AG04450 (cell line): ENCODE results near the gene PSMD3. TPM values are rescaled to one million over a fixed set of nuclear protein-coding genes. Genes with fewer than 3 reads are reported as not detected.

Experiments used
- CTCF ChIA-PET: fragments of 300-600, 350-600 bp; formaldehyde crosslinking; extraction: SDS; loops from one replicate; lab custom pipeline; 2022; ENCODE audit warnings: antibody characterized with exemption, inconsistent platforms; lab: Charles Lee
- POLR2A ChIA-PET: fragments of 350-600 bp; formaldehyde crosslinking; extraction: SDS; loops from one replicate; lab custom pipeline; 2021; ENCODE audit warnings: antibody characterized with exemption, inconsistent platforms; lab: Yijun Ruan, JAX
- DNase-seq: peaks from one replicate; pipeline ENCODE4 v3.0.0-alpha.2; 2011; ENCODE audit warnings: low read depth, low spot score
- H3K27ac ChIP-seq: one replicate; pipeline ENCODE4 v1.5.1; 2012; ENCODE audit warnings: low read depth, low read length, control low read depth
- H3K27me3 ChIP-seq: one replicate; pipeline ENCODE4 v1.6.0; 2012; ENCODE audit warnings: low read length; ENCODE audit not compliant: control insufficient read depth, insufficient read depth
- H3K4me3 ChIP-seq: 2 replicates; pipeline ENCODE4 v1.5.1; 2011; ENCODE audit warnings: mild to moderate bottlenecking, low read depth, low read length, control low read depth
- H3K9me3 ChIP-seq: 2 replicates; pipeline ENCODE4 v1.5.1; 2012; ENCODE audit warnings: low read length; ENCODE audit not compliant: control insufficient read depth, insufficient read depth
- polyA plus RNA-seq: library from polyadenylated mRNA; depleted of rRNA; stranded (reverse); fragments of >200 nt; gene quantifications from 2 replicates; pipeline ENCODE4 v1.2.3, GENCODE V29; 2011
- TF ChIP-seq, protein P1 (sequence below): IDR thresholded peaks from 2 replicates; pipeline ENCODE4 v1.5.1; 2011; ENCODE audit warnings: low read depth, low read length, control low read depth, inconsistent platforms

Gene PSMD3
- polyA plus RNA-seq, 1 experiment: 62.6 TPM

DNA sequence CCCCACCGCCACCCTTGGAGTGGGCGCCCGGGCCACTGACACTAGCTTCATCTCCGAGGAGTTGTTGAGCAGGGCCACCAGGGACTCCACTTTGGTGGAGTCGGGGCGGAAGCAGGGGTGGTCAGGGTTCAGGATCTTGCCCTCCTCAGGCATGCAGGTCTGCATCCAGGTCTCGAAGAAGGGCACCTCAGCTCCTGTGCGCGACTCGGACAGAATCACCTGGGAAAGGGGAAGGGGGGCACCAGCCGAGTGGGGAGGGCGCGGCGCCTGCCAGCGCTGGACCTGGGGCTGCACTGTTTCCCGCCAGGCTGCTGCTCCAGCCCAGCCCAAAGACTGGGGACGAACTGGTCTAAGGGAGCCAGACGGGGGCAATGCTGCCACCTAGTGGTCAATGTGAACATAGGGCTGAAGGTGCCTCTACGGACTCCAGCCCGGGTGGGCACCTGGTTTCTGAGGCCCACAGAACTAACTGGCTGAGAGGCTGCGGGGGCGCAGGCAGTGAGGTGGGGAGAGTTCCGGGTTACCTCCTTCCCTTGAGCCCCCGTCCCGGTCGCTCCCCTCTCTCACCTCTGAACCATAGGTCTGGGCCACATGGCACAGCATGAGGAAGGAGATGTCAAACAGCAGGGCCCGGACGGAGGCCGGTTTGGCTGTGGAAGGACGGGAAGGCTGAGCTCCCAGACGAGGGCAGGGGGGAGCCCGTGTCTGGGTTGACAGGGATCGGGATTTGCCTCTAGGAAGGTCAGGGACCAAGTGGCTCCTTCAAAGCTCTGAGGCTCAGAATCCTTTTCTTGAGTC, 46.4 kb downstream of the PSMD3 start:
- TF ChIP-seq, protein P1, sequence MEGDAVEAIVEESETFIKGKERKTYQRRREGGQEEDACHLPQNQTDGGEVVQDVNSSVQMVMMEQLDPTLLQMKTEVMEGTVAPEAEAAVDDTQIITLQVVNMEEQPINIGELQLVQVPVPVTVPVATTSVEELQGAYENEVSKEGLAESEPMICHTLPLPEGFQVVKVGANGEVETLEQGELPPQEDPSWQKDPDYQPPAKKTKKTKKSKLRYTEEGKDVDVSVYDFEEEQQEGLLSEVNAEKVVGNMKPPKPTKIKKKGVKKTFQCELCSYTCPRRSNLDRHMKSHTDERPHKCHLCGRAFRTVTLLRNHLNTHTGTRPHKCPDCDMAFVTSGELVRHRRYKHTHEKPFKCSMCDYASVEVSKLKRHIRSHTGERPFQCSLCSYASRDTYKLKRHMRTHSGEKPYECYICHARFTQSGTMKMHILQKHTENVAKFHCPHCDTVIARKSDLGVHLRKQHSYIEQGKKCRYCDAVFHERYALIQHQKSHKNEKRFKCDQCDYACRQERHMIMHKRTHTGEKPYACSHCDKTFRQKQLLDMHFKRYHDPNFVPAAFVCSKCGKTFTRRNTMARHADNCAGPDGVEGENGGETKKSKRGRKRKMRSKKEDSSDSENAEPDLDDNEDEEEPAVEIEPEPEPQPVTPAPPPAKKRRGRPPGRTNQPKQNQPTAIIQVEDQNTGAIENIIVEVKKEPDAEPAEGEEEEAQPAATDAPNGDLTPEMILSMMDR: peak; percentile 90
- no peak overlapping the region for H3K4me3 ChIP-seq
- H3K27me3 ChIP-seq: no peaks in the 10 kb centered on the region
- ChIA-PET POLR2A (no interaction called here), CTCF (interaction anchor here (0.6 to 5.1 kb wide), 36 partner anchors 8 to 263 kb away, joined by 3 to 81 read pairs (median 4); partner anchors contain the start of genes CSF3, MED24 and PSMD3)
- DNase-seq: peak; percentile 62
- H3K27ac ChIP-seq: peak overlapping the region; percentile 21
- H3K9me3 ChIP-seq: no peaks in the 10 kb centered on the region; the same call in 1 of the 2 replicates

DNA sequence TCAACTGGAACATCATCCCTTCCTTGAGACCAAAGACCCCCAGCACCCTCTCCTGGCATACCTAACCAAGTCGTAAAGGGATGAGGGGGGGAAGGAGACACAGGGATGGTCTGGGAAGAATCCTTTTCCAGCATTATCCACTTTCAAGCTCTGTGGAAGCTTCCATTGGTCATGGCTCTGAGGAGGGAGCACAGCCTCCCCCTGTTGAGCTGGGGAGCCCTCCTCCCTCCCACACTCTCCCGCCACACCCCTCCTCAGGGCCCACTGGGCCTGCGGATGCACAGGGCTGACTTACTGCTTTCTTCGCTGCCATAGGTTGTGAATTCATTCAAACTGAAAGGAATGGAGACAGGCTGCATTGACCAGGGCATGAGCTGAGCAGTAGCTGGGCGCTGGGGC, 47.0 kb downstream of the PSMD3 start:
- Histone ChIP-seq H3K27me3 (no peaks in the 10 kb centered on the region), H3K27ac (peak overlapping the region; percentile 21), H3K4me3 (no peak overlapping the region), H3K9me3 (no peaks in the 10 kb centered on the region; the same call in 1 of the 2 replicates)
- CTCF ChIA-PET: interaction anchor here (0.6 to 5.1 kb wide), 24 partner anchors 10 to 263 kb away, joined by 3 to 81 read pairs (median 5); partner anchors contain the start of genes CSF3, MED24 and PSMD3
- no peak for DNase-seq
- TF ChIP-seq, protein P1: no peak
- POLR2A ChIA-PET: interaction anchor here (0.6 kb wide), 1 partner anchor 113 kb away, joined by 12 read pairs; the partner anchor contains the start of gene CASC3

DNA sequence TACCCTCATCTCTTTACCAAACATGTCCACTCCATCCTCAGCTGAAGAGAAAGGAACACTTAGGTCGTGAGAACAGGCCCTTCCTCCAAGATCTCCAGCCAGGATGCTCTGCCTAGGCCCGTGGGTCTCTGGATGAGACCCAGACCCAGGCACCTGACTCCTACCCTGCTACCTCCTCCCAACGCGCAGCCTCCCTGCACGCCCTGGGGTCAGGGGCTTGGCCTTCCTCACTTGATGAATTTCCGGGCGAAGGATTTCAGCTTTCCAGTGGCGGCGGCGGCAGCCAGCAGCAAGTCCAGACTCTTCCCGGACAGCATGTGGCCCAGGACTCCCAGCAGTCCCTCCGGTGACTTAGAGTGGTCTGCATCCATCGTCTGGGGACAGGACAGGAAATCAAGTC, 48.0 kb downstream of the PSMD3 start:
- H3K9me3 ChIP-seq: no peaks in the 10 kb centered on the region
- no peaks in the 10 kb centered on the region for H3K27me3 ChIP-seq
- ChIA-PET POLR2A (interaction anchor here (1.1 kb wide), 1 partner anchor 24 kb away, joined by 3 read pairs; no protein-coding TSS in a partner anchor), CTCF (interaction anchor here (0.6 to 3.9 kb wide), 6 partner anchors 9 to 113 kb away, joined by 3 to 81 read pairs (median 9); partner anchors contain the start of genes CSF3 and MED24)
- TF ChIP-seq, protein P1: no peak
- no peak overlapping the region for H3K27ac ChIP-seq
- DNase-seq: no peak
- no peak overlapping the region for H3K4me3 ChIP-seq

DNA sequence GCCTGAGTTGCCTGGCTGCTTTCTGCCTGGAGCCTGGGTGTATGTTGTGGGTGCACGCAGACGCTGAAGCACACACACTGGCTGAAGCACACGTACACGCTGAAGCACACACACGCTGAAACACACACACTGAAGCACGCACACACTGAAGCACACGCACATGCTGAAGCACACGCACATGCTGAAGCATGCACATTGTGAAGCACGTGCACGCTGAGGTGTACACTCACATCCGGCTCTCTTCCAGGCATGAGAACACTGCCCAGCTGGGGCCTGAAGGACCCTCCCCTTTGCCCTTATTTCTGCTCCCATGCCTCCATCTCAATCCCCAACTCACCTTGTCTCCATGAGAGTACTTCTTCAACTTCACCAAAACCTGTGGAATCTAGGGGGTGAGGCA, 51.1 kb downstream of the PSMD3 start:
- ChIA-PET CTCF (no interaction called here), POLR2A (no interaction called here)
- DNase-seq: no peak
- no peaks in the 10 kb centered on the region for H3K9me3 ChIP-seq
- H3K4me3 ChIP-seq: no peak overlapping the region
- no peak overlapping the region for H3K27ac ChIP-seq
- no peaks in the 10 kb centered on the region for H3K27me3 ChIP-seq
- TF ChIP-seq, protein P1: no peak
